HG03342 (cell line): ENCODE measurements around the gene MIF4GD.
"Not testable (repeated sequence)": the region's sequence is repeated elsewhere in the genome, so short reads cannot be mapped to it uniquely, and the experiment has no call there.

Source experiments
- ATAC-seq: cut with Tn5 transposase; IDR thresholded peaks from one replicate; pipeline ENCODE4 v1.9.1; 2021; ENCODE audit warnings: mild to moderate bottlenecking, moderate library complexity; ENCODE audit not compliant: unreplicated experiment

Gene MIF4GD

DNA sequence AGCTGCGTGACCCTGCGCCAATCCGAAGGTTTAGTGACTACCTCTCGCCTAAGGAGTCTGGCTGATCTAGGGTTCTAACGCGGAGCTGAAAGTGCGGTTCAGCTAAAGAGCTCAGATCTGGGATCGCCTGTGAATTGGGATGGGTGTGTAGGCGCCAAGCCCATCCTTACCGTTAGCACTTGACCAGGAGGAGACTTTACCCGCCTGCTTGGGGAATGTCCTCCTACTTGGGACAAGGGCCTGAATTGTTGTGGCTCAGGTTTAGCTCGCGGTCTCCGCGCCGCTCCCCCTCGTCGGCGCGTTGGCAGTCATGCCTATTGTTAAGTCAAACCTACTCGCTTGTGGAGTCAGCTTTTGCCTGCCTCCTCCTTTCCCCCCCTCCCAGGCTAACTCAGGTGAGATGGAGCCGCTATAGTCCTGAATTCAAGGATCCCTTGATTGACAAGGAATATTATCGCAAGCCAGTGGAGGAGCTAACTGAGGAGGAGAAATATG is 8.9 kb downstream of the MIF4GD start:
- no peak for ATAC-seq

DNA sequence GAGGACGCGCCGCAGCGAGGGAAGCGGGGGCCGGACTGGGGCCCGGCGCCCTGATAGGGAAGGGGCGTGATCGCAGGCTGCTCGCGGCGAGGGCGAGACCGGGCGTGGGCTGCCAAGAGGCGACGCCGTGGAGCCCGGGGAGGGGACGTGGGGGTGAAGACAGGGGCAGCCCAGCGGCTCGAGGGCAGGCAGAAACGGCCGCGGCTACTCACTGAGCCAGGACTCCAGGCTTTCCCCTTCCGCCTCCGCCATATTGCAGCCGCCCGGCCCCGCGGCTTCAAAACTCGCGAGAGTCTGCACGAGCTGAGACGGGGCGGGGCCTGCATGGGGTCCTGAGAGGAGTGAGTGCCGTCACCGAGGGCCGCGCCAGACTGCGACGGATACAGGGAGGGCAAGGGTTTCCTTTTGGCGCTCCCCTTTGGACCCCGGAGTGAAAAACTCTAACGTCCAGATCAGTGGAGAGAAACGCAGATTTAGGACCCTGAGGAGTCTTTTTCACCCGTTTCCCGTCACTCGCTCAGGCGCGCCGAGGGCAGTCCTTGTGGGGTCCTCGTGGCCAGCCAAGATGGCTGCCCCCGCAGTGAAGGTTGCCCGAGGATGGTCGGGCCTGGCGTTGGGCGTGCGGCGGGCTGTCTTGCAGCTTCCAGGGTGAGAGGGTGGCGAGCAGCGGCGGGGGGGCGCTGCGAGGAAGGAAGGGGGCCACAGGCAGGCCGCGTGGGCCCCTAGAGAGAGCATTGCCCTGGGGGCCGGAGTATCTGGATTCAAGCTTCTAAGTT is 9.5 kb downstream of the MIF4GD start, which contains the start of the genes GGA3 and MRPS7:
Gene GGA3, minus strand, starts transcription at position 271 of the 776 bp plus-strand sequence. Its CDS starts 19 bp downstream, at position 252.
Gene MRPS7, plus strand, starts transcription at position 544 of the 776 bp plus-strand sequence. Its CDS starts 22 bp downstream, at position 566.
- peak; percentile 90 for ATAC-seq

DNA sequence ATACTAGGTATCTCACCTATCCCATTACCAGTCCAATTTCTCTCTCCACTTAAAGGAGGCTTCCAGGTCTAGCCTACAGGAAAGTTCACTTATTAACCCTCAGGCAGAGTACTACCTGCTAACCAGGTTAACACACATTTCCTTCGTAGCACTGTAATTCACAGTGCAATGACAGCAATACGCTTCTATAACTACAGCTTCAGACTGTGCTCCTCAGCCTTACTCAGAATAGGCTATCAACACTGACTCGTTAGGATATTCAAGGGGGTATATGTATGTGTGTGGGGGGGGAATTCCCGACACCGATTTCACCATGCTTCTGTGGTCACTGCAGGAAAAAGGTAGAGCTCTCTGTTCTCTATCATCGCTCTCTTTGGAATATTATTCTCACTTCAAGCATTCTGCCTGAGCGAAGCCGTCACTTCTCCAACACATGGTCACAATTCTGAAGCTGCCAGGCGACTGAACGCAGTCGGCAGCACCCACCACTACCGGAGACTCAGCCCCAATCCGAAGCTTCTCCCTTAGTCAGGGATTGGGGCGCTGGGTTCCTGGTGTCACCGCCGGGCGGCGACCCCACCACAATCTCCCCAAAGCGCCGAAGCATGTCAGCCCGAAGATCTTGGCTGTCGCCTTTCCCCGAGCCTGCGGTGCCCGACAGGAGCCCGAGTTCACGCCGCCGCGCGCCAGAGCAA is 10.2 kb downstream of the MIF4GD start:
- no peak for ATAC-seq

DNA sequence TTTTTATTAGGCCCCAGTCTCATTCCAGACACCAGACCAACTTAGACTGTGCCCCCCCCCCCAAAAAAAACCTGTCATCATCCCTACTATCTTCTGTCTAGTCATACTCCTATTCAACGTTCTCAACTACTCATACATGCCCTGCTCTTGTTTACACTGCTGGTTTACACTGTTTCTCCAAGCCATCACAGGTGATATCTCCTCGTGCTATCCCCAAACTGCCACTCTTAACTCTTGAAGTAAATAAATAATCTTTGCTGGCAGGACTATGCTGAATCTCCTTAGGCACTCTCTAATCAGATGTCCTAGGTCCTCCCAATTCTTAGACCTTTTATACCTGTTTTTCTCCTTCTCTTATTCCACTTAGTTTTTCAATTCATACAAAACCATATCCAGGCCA is 13.8 kb downstream of the MIF4GD start:
- ATAC-seq: not testable (repeated sequence)

DNA sequence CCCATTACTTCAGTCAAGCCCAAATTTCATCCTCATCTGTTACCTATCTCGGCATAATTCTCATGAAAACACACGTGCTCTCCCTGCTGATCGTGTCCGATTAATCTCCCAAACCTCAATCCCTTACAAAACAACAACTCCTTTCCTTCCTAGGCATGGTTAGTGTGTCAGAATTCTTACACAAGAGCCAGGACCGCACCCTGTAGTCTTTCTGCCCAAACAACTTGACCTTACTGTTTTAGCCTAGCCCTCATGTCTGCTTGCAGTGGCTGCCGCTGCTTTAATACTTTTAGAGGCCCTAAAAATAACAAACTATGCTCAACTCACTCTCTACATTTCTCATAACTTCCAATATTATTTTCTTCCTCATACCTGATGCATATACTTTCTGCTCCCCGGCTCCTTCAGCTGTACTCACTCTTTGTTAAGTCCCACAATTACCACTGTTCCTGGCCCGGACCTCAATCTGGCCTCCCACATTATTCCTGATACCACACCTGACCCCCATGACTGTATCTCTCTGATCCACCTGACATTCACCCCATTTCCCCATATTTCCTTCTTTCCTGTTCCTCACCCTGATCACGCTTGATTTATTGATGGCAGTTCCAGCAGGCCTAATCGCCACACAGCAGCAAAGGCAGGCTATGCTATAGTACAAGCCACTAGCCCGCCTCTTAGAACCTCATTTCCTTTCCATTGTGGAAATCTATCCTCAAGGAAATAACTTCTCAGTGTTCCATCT is 14.9 kb downstream of the MIF4GD start:
- not testable (repeated sequence) for ATAC-seq

DNA sequence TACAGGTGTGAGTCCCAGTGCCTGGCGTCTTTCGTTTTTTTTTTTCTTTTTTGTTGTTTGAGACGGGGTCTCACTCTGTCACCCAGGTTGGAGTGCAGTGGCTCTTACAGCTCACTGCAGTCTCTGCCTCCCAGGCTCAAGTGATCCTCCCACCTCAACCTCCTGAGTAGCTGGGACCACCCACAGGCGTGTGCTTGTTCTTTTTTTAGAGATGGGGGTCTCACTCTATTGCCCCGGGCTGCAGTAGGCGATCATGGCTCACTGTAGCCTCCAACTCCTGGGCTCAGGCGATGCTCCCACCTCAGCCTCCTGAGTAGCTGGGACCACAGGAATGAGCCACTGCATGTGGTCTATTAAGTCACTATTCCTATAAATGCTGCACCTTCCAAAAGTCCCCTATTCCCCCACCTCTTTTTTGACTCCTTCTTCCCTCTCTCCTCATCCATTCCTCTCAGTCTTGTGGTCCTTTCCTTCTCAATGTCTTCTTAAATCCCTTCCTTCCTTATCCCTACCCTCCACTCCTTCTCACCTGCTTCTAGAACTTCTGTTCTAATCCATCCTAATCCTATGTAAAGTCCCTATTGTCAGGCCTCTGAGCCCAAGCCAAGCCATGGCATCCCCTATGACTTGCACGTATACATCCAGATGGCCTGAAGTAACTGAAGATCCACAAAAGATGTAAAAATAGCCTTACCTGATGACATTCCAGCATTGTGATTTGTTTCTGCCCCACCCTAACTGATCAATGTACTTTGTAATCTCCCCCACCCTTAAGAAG is 18.8 kb downstream of the MIF4GD start:
- no peak for ATAC-seq

DNA sequence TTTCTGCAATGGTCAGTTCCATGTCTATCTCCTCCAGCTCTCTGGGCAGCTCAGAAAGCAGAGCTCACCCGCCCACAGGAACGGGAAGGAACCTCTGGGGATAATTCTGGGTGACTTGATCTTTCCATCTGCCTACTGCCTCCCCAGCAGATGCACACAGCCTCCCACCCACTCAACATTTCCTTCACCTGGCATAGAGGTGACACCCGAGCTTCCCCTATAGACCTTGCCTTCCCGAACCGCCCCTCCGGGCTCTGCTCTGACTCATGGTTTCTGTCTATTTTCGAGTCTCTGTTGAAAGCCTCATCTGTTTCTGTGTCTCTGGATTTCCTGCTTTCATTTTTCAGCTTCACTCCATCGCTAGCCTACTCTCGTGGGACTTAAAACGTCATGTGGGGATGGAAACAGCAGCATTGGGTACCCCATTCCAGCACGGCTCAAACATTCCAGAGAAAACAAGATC is 21.0 kb downstream of the MIF4GD start:
- peak; percentile 90 for ATAC-seq

DNA sequence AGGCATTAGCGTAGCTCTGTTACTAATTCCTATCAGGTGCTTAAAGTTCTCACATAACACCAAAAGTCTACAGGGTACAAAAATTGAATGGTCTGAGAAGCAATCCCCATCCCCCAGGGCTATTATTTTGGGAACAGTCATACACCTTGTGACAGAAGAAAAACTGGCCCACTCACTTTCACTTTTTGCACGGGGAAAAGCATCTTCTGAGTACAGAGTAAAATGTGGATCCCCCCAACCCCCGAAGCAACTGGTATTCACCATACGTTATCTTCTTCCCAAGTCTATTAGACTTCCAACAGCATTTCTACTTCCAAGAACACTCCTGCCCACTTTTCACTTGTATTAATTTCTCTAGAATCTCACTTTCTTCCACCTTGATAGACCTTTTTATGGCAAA is 21.5 kb downstream of the MIF4GD start:
- no peak for ATAC-seq

DNA sequence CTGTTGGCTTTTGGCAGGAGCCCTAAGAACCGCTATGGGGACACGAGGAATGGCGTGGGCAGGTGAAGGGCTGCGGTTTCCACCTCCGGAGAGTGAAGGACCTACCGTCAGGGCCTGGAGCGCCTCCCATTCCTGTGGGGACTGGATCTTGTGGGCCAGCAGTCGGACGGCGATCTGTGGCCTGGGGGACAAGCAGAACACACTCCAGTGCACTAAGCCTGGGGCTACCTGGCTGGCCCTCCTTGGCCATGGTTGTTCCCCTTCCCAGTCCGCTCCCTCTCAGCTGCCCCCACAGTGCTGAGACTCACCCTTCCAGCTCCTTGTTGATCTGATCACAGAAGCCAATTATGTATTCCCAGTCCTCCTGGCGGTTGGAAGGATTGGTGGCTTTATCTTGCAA is 24.6 kb downstream of the MIF4GD start:
- no peak for ATAC-seq

DNA sequence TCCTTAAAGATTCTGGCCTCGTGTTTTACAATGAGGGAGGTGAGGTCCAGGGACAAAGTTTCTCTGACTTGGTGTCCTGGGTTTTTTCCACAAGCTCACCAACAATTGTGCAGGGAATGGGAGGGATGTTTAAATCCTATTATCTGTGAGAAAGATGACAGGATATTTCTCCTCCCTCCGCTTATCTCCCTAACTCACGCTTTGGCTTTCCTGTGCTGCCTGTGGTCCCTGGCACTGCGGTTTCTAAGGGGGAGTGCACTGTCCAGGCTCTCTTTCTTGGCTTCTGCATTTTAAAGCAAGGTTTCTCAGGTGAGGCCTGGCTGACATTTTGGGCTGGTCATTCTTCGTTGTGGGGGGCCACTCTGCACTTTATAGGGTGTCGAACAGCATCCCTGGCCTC is 26.0 kb downstream of the MIF4GD start:
- ATAC-seq: no peak

DNA sequence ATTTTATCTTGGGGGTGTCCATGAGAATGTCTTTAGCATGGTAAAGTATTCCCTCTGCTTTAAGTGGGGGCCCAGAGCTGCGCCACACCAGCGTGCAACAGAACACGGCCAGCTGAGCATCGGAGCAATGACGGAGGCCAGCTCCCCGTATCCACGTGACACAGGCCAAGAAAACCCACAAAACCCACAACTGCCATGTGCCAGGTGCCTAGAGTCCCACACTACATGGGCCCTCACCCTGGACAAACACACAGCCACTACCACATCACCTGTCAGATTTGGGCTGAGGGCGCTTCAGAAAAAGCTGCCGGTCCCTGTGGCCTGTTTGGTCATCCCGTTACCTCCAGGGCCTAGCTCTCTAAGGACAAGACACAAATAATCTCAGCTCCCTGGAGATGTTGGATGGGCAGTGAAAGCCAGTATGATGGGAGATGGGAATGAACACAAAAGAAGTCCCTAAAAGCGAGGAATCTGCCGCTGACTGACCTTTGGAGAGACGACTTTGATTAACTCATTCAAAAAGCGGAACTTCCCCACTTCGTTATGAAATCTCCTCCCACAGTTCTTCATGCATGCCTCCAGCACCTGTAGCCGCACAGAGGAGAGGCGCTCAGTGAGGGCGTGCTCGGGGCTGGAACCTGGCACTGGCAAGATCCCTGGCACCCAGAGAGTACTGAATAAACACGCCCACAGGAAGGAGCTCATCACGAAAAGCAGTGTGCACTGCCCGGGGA is 26.7 kb downstream of the MIF4GD start:
- no peak for ATAC-seq

DNA sequence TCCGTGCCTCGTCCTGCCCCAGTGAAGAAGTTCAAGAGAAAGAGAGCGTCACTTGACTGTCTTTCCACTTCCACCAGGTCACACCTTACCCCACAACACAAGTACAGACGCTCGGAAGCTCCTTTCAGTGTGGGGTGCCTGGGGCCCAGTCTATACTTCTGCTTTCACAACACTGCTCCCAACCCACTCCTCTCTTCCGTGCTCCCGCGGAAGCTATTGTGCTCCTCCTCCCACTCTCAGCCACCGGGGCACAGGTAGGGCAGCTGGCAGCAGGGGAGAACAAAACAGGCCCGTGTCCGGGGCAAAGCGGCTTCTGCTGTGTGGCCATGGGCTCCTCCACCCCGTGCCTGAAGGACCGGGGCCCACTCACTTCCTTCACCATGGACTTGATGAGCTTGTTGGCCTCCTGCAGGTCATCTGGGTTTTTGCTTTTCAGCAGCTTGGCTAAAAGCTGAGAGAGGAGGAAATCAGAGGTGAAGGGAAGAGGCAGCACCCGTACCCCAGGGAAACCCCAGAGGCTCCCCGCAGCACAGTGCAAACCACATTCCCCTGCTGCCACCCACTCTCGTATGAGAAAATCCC is 28.5 kb downstream of the MIF4GD start:
- ATAC-seq: no peak

DNA sequence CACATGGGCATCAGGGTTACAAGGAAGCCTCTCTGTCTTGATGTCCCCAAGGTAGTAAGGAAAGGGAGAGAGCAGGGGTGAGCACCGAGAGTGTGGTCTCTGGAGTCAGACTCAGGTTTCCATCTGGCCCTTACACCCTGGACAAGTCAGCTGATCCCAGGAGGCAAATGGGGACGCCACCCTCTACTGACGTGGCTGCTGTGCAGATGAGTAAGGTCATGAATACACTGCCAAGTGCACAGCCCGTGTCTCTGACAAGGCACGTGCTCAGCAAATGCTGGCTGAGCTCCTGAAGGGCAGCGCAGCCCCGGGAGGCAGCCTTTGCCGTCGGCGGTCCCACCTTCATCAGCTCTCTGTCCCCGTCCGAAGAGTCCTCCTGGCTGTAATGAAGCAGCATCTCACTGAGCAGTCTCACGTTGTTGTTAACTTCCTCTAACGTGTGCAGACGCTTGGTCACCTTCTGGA is 29.0 kb downstream of the MIF4GD start:
- no peak for ATAC-seq

DNA sequence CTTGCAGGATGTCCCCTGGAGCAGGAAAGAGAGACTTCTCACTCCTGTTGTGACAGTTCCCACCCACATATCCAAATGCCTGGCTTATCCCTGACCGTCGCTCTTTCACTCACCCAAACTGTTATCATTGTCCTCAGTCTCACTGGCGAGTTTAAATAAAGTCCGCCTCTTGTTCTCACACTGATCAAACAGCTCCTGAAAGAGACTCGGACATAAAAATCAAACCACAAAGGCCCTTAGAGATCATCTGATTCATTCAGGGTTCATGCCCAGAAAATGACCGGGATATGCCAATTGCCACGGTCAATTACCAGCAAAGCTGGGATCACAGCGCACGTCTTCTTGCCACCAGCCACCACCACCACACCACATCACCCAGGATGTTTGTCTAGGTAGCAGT is 29.5 kb downstream of the MIF4GD start:
- no peak for ATAC-seq

DNA sequence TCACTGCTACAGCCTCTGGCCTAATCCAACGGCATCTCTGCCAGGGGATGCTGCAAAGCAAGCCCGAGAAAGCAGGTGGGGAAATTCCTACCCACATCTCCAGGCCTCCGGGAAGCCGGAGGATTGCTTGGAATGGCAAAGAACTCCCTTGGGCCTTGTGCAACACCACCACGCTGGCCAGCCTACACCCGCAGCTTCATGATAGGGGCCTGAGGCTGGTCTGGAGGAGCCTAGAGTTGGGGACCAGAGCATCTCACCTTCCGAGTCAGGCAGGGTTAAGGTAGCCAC is 29.9 kb downstream of the MIF4GD start:
- no peak for ATAC-seq

DNA sequence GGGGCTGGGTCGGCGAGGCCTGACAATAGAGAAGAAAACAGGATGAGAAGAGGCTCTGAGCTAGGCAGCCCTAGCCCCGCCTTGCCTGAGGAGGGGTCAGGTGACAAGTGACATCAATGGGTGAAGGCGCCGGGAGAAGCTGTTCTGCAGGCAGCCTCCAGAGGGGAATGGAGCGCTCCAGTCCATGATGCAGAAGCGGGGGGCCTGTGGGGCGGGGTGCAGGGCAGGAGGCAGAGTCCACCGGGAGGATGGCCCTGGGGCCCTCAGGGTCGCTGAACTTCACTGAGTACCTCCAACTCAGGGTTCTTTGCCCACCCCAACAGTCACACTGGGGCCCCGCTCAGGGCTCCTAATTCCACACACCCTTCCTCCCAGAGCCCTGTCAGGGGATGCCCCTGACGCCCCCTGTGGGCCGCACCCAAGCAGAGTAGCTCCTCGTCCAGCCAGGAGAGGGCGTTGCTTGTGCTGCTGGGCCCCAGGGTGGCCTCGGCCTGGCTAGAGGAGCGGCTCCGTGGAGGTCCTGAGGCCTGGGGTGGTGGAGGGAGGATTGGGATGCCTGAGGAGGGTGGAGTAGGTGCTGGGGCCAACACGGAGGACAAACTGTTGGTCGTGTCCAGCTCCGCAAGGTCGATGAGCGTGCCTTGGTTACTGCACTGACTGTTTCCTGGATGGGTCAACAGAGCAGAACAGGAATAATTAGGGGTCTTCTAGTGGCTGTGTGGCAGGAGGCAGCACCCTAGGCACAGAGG is 30.5 kb downstream of the MIF4GD start:
- no peak for ATAC-seq

DNA sequence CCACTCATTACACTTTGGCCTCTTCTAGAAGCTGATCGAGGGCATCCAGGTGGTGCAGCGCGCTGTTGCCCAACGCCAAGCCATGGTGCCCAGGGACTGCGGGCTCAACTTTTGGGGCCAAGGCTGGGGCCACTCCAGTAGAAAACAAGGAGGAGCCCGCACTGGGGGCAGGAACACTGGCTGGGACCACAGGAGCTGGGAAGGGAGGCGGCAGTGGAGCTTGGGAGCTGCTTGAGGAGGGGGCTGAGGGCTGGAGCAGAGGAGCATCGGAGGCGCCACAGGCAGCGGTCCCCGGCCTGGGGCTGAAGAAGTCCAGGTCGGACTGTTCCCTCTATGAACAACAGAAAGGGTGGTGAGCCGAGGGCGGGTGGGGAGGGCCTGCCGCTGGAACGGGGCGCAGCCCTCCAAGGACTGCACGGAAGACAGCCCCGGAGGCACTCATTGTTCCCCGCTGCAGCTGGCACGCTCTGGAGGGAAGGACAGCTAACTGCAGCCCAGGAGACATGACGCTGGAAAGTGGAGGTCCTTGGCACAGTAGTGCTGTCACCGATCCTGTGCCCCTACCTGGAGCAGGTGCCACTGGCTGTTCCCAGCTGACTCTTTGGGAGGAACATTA is 31.1 kb downstream of the MIF4GD start:
- no peak for ATAC-seq

DNA sequence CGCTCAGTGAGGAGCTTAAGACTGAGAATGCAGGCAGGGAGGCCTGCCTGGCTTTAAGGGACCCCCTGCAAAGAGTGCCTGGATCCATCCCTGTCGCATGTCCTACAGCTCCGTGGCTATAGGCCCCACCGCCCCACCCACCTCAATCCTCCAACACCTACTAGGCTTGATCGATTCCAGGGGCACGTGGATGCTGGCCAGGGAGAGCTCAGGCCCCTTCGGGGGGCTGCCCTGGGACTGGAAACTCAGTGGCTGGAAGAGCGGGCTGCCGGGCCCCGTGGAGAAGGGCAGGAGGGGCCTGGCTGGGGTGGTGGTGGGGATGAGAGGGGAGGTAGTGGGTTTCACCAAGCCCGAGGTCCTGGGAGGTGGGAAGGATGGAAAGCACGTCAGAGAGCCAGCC is 31.8 kb downstream of the MIF4GD start:
- ATAC-seq: no peak
